H1 (cell line): ENCODE data around the gene DCAF8. TPM values are rescaled to one million over a fixed set of nuclear protein-coding genes. Genes with fewer than 3 reads are reported as not detected.

Experiments used
- CTCF ChIA-PET: fragments of 300-600 bp; sonication (Branson Sonifier 250); formaldehyde crosslinking; loops from one replicate; lab custom pipeline; 2021; ENCODE audit not compliant: partially characterized antibody; lab: Charles Lee
- POLR2A ChIA-PET: fragments of 300-600 bp; sonication (Branson Sonifier 250); formaldehyde crosslinking; loops from one replicate; lab custom pipeline; 2021; ENCODE audit warnings: inconsistent platforms; ENCODE audit not compliant: partially characterized antibody; lab: Charles Lee
- DNase-seq, 2 experiments: peaks; one replicate each; pipeline versions ENCODE4 v3.0.0 to v3.0.0-alpha.2; 2010 to 2022; ENCODE audit warnings: low spot score in 2 of 2, low read depth in 1 of 2, mixed read lengths in 1 of 2
- FAIRE-seq: peaks from 2 replicates; lab custom pipeline; 2011; peaks lifted over from hg19 to GRCh38; lab: Jason Lieb, UNC
- H2AFZ ChIP-seq: 2 replicates; pipeline ENCODE4 v1.8.1; 2012; ENCODE audit warnings: low read length, inconsistent platforms
- H2AK5ac ChIP-seq: 2 replicates; pipeline ENCODE4 v1.6.1; 2013; ENCODE audit warnings: low read depth, low read length
- H2BK120ac ChIP-seq: replicated peaks from 2 replicates; pipeline ENCODE3; 2013; ENCODE audit warnings: low read depth, low read length, inconsistent platforms
- H2BK12ac ChIP-seq: 2 replicates; pipeline ENCODE4 v1.6.1; 2013; ENCODE audit warnings: low read depth, low read length
- H2BK15ac ChIP-seq: 2 replicates; pipeline ENCODE4 v1.6.1; 2013; ENCODE audit warnings: low read length
- H2BK20ac ChIP-seq: 2 replicates; pipeline ENCODE4 v1.6.1; 2013; ENCODE audit warnings: low read length
- H2BK5ac ChIP-seq: 2 replicates; pipeline ENCODE4 v1.6.1; 2013; ENCODE audit warnings: low read depth, low read length
- H3K14ac ChIP-seq: 2 replicates; pipeline ENCODE4 v1.6.1; 2013; ENCODE audit warnings: inconsistent platforms; ENCODE audit not compliant: insufficient read length
- H3K18ac ChIP-seq: 2 replicates; pipeline ENCODE4 v1.6.1; 2013; ENCODE audit warnings: low read length; ENCODE audit errors: extremely low read depth
- H3K23ac ChIP-seq: 2 replicates; pipeline ENCODE4 v1.6.1; 2013; ENCODE audit warnings: inconsistent platforms; ENCODE audit not compliant: insufficient read length
- H3K23me2 ChIP-seq: 2 replicates; pipeline ENCODE4 v1.6.1; 2013; ENCODE audit warnings: low read depth, low read length
- H3K27ac ChIP-seq: 2 replicates; pipeline ENCODE4 v1.6.1; 2011; ENCODE audit warnings: low read depth, low read length, inconsistent platforms
- H3K27me3 ChIP-seq, 4 experiments: replicated peaks in 1 of 4; 1 replicate in 1 of 4; 2 replicates in 3 of 4; pipeline versions ENCODE4 v1.6.1 to v1.8.1; 2011 to 2013; ENCODE audit warnings: low read length in 3 of 4, mild to moderate bottlenecking in 3 of 4, inconsistent platforms in 2 of 4, mixed read lengths in 2 of 4, moderate library complexity in 1 of 4; ENCODE audit not compliant: control insufficient read depth in 3 of 4, insufficient read depth in 3 of 4; ENCODE audit errors: extremely low read depth in 1 of 4
- H3K36me3 ChIP-seq, 4 experiments: 2 replicates each; pipeline versions ENCODE4 v1.6.1 to v1.8.1; 2011 to 2013; ENCODE audit warnings: mild to moderate bottlenecking in 4 of 4, low read length in 3 of 4, moderate library complexity in 2 of 4, control low read depth in 1 of 4, inconsistent platforms in 1 of 4; ENCODE audit not compliant: insufficient read depth in 4 of 4, control insufficient read depth in 2 of 4
- H3K4ac ChIP-seq: replicated peaks from 2 replicates; pipeline ENCODE3; 2013; ENCODE audit warnings: low read length, low read depth, mixed read lengths, inconsistent platforms; ENCODE audit not compliant: insufficient read length
- H3K4me1 ChIP-seq, 4 experiments: replicated peaks in 1 of 4; 1 replicate in 1 of 4; 2 replicates in 3 of 4; pipeline versions ENCODE4 v1.6.1 to v1.8.1; 2011 to 2013; ENCODE audit warnings: low read length in 3 of 4, inconsistent platforms in 2 of 4, mixed read lengths in 1 of 4; ENCODE audit not compliant: insufficient read depth in 4 of 4, control insufficient read depth in 3 of 4
- H3K4me2 ChIP-seq, 2 experiments: 2 replicates each; pipeline versions ENCODE4 v1.6.1 to v1.8.1; 2011 to 2013; ENCODE audit warnings: low read depth in 2 of 2, low read length in 2 of 2, control low read depth in 1 of 2, inconsistent platforms in 1 of 2, mild to moderate bottlenecking in 1 of 2; ENCODE audit not compliant: insufficient read depth in 1 of 2
- H3K4me3 ChIP-seq, 4 experiments: fragments of 200-600, 300-600 bp in 1 of 4; sonication (generic), shearing (Covaris generic), sonication (Bioruptor Twin) in 1 of 4; 2 replicates each; pipeline versions ENCODE4 v1.5.1 to v1.8.1; 2011 to 2016; ENCODE audit warnings: low read length in 4 of 4, low read depth in 3 of 4, control low read depth in 2 of 4, inconsistent platforms in 2 of 4, mild to moderate bottlenecking in 2 of 4, mixed read lengths in 1 of 4, moderate library complexity in 1 of 4; ENCODE audit not compliant: insufficient read depth in 2 of 4; ENCODE audit errors: extremely low read depth in 1 of 4
- H3K56ac ChIP-seq: replicated peaks from 2 replicates; pipeline ENCODE3; 2013; ENCODE audit warnings: low read depth, mild to moderate bottlenecking, mixed read lengths, low read length, inconsistent platforms; ENCODE audit not compliant: insufficient read length
- H3K79me1 ChIP-seq: 2 replicates; pipeline ENCODE4 v1.6.1; 2013; ENCODE audit warnings: low read depth, low read length, control low read depth
- H3K79me2 ChIP-seq, 2 experiments: 2 replicates each; pipeline versions ENCODE4 v1.6.1 to v1.8.1; 2012 to 2013; ENCODE audit warnings: low read length in 2 of 2, mild to moderate bottlenecking in 2 of 2, inconsistent platforms in 1 of 2; ENCODE audit not compliant: insufficient read depth in 2 of 2, control insufficient read depth in 1 of 2
- H3K9ac ChIP-seq, 4 experiments: replicated peaks in 1 of 4; 1 replicate in 1 of 4; 2 replicates in 3 of 4; pipeline versions ENCODE4 v1.6.1 to v1.8.1; 2011 to 2013; ENCODE audit warnings: low read depth in 3 of 4, low read length in 3 of 4, control low read depth in 2 of 4, mild to moderate bottlenecking in 2 of 4, moderate library complexity in 2 of 4, inconsistent platforms in 1 of 4; ENCODE audit errors: extremely low read depth in 1 of 4
- H3K9me3 ChIP-seq, 2 experiments: 2 replicates each; pipeline versions ENCODE4 v1.6.1 to v1.8.1; 2012 to 2013; ENCODE audit warnings: mild to moderate bottlenecking in 2 of 2, moderate library complexity in 2 of 2, control low read depth in 1 of 2, inconsistent platforms in 1 of 2, low read depth in 1 of 2, low read length in 1 of 2, mixed read lengths in 1 of 2; ENCODE audit not compliant: insufficient read depth in 2 of 2
- H4K20me1 ChIP-seq, 2 experiments: replicated peaks in 1 of 2; 2 replicates each; pipeline versions ENCODE3 to v1.8.1; 2011 to 2013; ENCODE audit warnings: inconsistent platforms in 2 of 2, low read length in 2 of 2, mild to moderate bottlenecking in 1 of 2; ENCODE audit not compliant: insufficient read depth in 2 of 2, control insufficient read depth in 1 of 2
- H4K5ac ChIP-seq: 2 replicates; pipeline ENCODE4 v1.6.1; 2013; ENCODE audit warnings: low read length, low read depth, mixed read lengths, inconsistent platforms; ENCODE audit not compliant: insufficient read length
- H4K8ac ChIP-seq: 2 replicates; pipeline ENCODE4 v1.8.0; 2013; ENCODE audit warnings: mild to moderate bottlenecking, moderate library complexity, low read length, inconsistent platforms; ENCODE audit not compliant: insufficient read depth; ENCODE audit errors: extremely low read depth
- H4K91ac ChIP-seq: replicated peaks from 2 replicates; pipeline ENCODE3; 2013; ENCODE audit warnings: low read length, mixed read lengths, inconsistent platforms; ENCODE audit not compliant: insufficient read length
- ASH2L ChIP-seq: fragments of 200-600, 300-600 bp; sonication (generic); IDR thresholded peaks from one replicate; pipeline ENCODE4 v1.7.1; 2017; ENCODE audit warnings: low read length
- PHF8 ChIP-seq: fragments of 200-600 bp; sonication (generic); conservative IDR thresholded peaks from 2 replicates; pipeline ENCODE4 v1.7.1; 2012; ENCODE audit warnings: low read depth, mild to moderate bottlenecking, inconsistent platforms, low read length, moderate library complexity
- RAD21 ChIP-seq, 2 experiments: IDR thresholded peaks in 1 of 2; conservative IDR thresholded peaks in 1 of 2; 2 replicates each; pipeline ENCODE4 v1.6.1; 2011; ENCODE audit warnings: low read depth in 2 of 2, low read length in 2 of 2, improper control_type of control experiment in 1 of 2, inconsistent platforms in 1 of 2, mild to moderate bottlenecking in 1 of 2, moderate library complexity in 1 of 2
- RFX5 ChIP-seq: IDR thresholded peaks from 2 replicates; pipeline ENCODE4 v1.6.1; 2011; ENCODE audit warnings: low read depth, low read length, improper control_type of control experiment, borderline replicate concordance
- WGBS, 2 experiments: shearing (Covaris generic) in 1 of 2; methylation state at CpG; one replicate each; pipeline versions ENCODE4 v1.1.6 to v1.1.7; 2013 to 2015; ENCODE audit warnings: low lambda C conversion rate in 2 of 2, mixed read lengths in 2 of 2, inconsistent platforms in 1 of 2, low coverage in 1 of 2, missing lambda C conversion rate in 1 of 2; ENCODE audit not compliant: insufficient replicate concordance in 2 of 2, insufficient coverage in 1 of 2, insufficient read length in 1 of 2; ENCODE audit errors: extremely low coverage in 1 of 2, missing lambda C conversion rate in 1 of 2; 5-methylcytosine and 5-hydroxymethylcytosine counted together
- polyA plus RNA-seq, 7 experiments: library from polyadenylated mRNA; depleted of rRNA in 3 of 7; stranded (reverse) in 5 of 7; unstranded in 2 of 7; fragments of >200 nt in 5 of 7; fragments of 200-250 nt in 2 of 7; gene quantifications; 1 replicate in 5 of 7; 2 replicates in 1 of 7; 4 replicates in 1 of 7; pipeline versions ENCODE4 v1.2.1 to v1.2.3, GENCODE V29; 2011 to 2013; ENCODE audit warnings: missing spikeins in 2 of 7, mixed read lengths in 2 of 7
- total RNA-seq: library from RNA; stranded (reverse); fragmentation: NEBNext Ultra II Directional; extraction: Animal tissue kit (Norgen Biotek cat#: 25700); gene quantifications from 2 replicates; pipeline ENCODE4 v1.2.1, GENCODE V29; 2021

Gene DCAF8
- total and polyA plus RNA-seq, 2 of the 8 experiments (the other 6 are each of a cell fraction or from before 2014, with no cell fraction given): 68.2 to 110 TPM

GRCh38 chr1:160245434-160245833 is 16.9 kb downstream of the DCAF8 start:
- Histone ChIP-seq H2BK12ac (no peak overlapping the region), H3K79me2 (peaks cover 0 to 62% of the 10 kb centered on the region in 2 experiments; a peak in 2 of 4 replicates), H3K27ac (no peak overlapping the region), H2BK120ac (no peak overlapping the region), H2BK5ac (no peak overlapping the region), H4K91ac (no peak overlapping the region), H4K20me1 (peaks cover 2% of the 10 kb centered on the region in 2 experiments), H3K4me1 (no peaks in the 10 kb centered on the region), H2AFZ (no peak overlapping the region), H2BK15ac (no peak overlapping the region), H3K4me3 (no peak overlapping the region), H3K4ac (no peak overlapping the region), H3K4me2 (no peak overlapping the region), H3K14ac (no peak overlapping the region), H4K5ac (no peak overlapping the region), H2AK5ac (no peak overlapping the region), H3K56ac (no peak overlapping the region), H3K23me2 (no peaks in the 10 kb centered on the region; the same call in 1 of the 2 replicates), H3K9ac (no peak overlapping the region), H3K9me3 (no peaks in the 10 kb centered on the region), H3K23ac (no peak overlapping the region), H3K36me3 (peaks cover 2 to 24% (median 8%) of the 10 kb centered on the region in 4 experiments; a peak in 6 of 8 replicates), H3K27me3 (no peaks in the 10 kb centered on the region), H3K79me1 (no peaks in the 10 kb centered on the region), H2BK20ac (no peak overlapping the region), H4K8ac (no peak overlapping the region), H3K18ac (no peak overlapping the region)
- ChIA-PET POLR2A (interaction anchor here (0.6 to 2.3 kb wide), 8 partner anchors 8 to 130 kb away, joined by 3 to 8 read pairs (median 3); no protein-coding TSS in a partner anchor), CTCF (interaction anchor here (0.9 to 4.6 kb wide), 9 partner anchors 9 to 199 kb away, joined by 3 to 24 read pairs (median 3); no protein-coding TSS in a partner anchor)
- WGBS, 2 experiments: 94% methylated on average over 1 of the region's 1 CpG; no CpG with 5 or more reads in 1 of the 2 experiments
- TF ChIP-seq RFX5: no peak
- TF ChIP-seq RAD21 (IDR thresholded peaks at IDR 0.05 in 1 of 2, conservative IDR thresholded peaks at IDR 0.05 in 1 of 2; ENCODE audit: low read depth in 2 of 2, low read length in 2 of 2): no peak
- TF ChIP-seq ASH2L: no peak
- TF ChIP-seq PHF8: no peak
- DNase-seq: no peak
- no peak for FAIRE-seq
